Activated CD8-positive, alpha-beta memory T cell treated with anti-CD3 and anti-CD28 coated beads for 24 hours (primary cell): ENCODE data around the gene GOLGA6L10.
"Not testable (repeated sequence)": the region's sequence is repeated elsewhere in the genome, so short reads cannot be mapped to it uniquely, and the experiment has no call there.

Source experiments
- DNase-seq: peaks from one replicate; pipeline ENCODE4 v3.0.0-alpha.2; 2020

Gene GOLGA6L10, protein sequence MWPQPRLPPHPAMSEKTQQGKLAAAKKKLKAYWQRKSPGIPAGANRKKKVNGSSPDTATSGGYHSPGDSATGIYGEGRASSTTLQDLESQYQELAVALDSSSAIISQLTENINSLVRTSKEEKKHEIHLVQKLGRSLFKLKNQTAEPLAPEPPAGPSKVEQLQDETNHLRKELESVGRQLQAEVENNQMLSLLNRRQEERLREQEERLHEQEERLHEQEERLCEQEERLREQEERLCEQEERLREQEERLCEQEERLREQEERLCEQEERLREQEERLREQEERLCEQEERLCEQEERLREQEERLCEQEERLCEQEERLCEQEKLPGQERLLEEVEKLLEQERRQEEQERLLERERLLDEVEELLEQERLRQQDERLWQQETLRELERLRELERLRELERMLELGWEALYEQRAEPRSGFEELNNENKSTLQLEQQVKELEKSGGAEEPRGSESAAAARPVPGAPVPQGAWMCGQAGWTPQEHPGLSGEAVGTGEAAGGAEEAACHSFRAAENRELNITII

DNA sequence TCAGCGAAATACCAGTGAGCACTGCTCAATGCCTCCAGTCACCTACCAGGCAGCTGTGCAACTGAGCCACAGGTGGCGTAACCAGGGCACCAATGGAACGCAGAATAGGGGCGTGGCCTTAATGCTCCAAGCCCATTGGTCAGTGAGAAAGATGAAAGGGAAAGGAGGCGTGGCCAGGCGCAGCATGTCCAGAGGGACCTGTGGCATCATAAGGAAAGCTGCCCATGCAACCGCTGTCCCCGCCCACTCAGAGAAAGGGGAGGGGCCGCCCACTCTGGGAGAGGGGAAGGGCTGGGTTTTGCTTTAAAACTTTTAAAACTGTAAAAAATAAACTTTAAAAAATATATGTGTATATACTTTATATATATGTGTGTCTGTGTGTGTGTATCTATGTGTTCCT, at the start of gene GOLGA6L10:
TSS of gene GOLGA6L10 (minus strand) at position 101 of the 400 bp plus-strand sequence. CDS start at position 1, 100 bp downstream.
- not testable (repeated sequence) for DNase-seq

DNA sequence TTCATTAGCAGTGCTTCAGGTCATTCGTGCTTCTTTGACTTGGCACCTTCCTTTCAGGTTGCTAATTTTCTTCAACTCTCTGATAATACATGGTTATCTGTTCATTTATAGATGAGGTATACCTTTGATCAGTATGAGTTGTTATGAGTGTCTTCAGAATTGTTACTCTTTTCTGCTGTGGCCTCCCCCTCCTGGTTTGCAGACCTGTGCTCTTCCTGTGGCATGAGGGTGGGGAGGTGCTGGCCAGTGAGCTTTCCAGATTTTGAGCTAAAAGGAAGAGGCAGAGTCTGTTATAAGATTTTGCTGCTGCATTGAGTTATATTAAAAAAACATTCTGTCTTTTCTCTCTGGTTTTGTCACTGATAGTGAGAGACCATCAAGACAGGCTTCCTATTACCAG, 49.5 kb upstream of the GOLGA6L10 start:
- no peak for DNase-seq

- DNase-seq, result no peak
These were observed 48.5 kb upstream of the GOLGA6L10 start for GRCh38 chr15:82397817-82398216.

GRCh38 chr15:82395788-82396187, 46.5 kb upstream of the GOLGA6L10 start:
- DNase-seq, result not testable (repeated sequence)

- no peak for DNase-seq
These were observed 44.4 kb upstream of the GOLGA6L10 start for GRCh38 chr15:82393671-82394070.

DNA sequence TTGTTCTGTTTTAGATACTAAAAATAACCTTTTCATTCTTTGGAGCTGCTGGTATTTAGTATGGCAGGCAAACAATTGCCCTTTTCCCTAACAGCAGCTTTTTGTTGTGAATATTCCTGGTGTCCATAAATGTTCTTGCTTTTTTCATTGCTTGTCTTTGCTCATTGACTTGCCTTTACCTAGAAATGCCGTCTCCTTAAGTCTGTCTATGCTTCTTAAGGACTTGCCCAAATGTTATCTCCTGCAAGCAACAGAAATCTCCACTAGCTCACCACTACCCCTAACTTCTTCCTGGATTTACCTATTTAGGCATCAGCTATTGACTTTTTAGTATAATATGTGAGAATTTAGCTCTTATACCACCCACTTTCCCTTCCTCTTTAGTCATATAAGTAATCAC, 42.8 kb upstream of the GOLGA6L10 start:
- DNase-seq, result not testable (repeated sequence)

GRCh38 chr15:82390152-82390551, 40.9 kb upstream of the GOLGA6L10 start:
- DNase-seq, result not testable (repeated sequence)

GRCh38 chr15:82387209-82387608, 37.9 kb upstream of the GOLGA6L10 start:
- not testable (repeated sequence) for DNase-seq

DNA sequence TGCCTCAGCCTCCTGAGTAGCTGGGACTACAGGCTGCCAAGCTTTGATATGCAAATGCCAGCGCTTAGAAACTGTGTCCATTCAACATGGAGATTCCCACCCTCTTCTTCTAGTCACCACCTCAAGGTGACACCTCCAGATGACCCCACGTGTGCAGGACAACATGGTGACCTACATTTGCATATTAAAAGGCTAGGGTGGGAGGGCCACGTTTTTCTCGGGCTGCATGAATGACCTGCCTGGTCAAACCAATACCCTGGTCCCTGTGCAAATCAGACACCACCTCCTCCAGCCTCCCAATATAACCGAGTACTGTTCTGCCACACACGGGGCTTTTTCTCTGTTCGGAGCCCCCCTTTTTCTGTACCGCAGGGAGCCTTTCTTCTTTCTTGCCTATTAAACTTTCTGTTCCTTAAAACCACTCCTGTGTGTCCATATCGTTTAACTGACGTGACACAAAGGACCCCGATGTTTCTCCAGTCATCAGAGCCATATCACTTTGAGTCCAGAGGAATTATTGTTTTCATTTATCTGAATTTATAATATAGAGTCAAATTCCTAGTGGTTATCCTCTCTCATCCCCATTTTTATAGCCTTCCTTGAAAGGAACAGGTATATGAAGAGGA, 32.2 kb upstream of the GOLGA6L10 start:
- DNase-seq, result not testable (repeated sequence)

- DNase-seq, result not testable (repeated sequence)
These were observed 30.3 kb upstream of the GOLGA6L10 start for GRCh38 chr15:82379552-82379951.

DNA sequence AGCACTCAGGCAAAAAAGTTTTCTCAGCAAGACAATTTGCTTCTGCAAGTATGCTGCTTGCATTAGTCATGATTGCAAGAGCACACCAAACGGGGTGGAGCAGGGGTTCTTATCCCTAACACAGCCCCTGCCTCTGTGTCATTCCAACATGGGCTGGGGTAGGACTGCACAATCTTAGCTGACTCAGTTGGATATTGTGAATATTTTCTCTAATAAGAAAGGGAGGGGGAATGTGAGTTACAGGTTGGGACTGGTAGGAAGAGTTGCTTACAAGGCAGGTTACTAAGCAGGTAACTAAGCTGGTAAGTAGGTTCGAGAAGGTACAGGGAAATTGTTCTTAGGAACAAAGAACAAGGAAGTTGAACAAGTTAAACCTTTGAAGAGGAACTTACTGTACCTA, 24.4 kb upstream of the GOLGA6L10 start:
- DNase-seq, result not testable (repeated sequence)

DNA sequence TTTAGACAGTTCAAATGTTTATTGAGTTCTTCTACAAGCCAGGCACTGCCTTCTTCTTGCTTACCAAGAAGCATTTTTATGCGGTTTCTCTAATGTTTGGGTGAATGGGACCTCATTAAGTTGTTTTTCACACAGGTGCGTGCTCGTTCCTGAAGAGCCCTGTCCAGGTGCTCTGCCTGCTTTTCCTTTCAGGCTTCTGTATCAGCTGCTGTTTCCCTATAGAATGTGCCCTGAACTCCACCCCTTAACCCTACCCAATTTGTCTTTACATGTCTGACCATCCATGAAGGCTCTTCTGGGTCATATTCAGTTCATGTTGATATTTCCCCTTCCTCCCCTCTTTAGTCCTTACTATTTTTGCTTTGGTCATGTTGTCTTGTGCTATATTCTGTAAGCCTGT, 22.4 kb upstream of the GOLGA6L10 start:
- no peak for DNase-seq

GRCh38 chr15:82367790-82368189, 18.5 kb upstream of the GOLGA6L10 start:
- DNase-seq, result not testable (repeated sequence)

- peak; percentile 62 for DNase-seq
These were observed 16.5 kb upstream of the GOLGA6L10 start for GRCh38 chr15:82365692-82366323.

GRCh38 chr15:82364548-82364947, 15.3 kb upstream of the GOLGA6L10 start:
- DNase-seq, result not testable (repeated sequence)

- DNase-seq, result not testable (repeated sequence)
These were observed 13.5 kb upstream of the GOLGA6L10 start for GRCh38 chr15:82362790-82363189.

DNA sequence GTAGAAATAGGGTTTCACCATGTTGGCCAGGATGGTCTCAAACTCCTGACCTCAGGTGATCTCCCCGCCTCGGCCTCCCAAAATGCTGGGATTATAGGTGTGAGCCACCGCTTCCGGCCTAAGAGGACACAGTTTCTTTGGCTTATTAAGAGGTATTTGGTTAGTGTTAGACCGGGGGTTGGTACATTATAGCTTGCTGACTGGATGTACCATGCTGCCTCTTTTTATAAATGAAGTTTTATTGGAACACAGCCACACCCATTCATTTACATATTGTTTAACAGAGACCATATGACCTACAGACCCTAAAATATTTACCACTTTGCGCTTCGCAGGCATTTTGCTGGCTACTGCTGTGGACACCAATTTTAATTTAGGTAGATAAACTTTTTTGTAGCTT, 11.3 kb upstream of the GOLGA6L10 start:
- not testable (repeated sequence) for DNase-seq

DNA sequence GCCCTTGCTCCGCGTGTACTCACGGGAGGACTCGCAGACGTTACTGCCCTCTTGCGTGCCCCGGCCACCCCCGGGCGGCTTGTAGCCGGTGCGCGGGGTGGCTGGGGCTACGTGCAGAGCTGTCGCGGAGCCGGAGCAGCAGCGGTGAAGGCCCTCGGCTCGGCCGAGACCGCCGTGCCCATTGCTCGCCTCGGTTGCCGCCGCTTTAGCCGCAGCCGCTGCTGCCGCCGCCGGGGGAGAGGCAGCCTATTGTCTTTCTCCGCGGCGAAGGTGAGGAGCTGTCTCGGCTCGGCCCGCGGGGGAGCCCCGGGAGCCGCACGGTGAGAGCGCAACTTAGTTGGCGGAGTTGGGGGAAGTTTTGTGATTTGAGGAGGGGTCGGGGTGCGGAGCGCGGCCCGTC, 5.8 kb upstream of the GOLGA6L10 start:
- DNase-seq, result not testable (repeated sequence)

DNA sequence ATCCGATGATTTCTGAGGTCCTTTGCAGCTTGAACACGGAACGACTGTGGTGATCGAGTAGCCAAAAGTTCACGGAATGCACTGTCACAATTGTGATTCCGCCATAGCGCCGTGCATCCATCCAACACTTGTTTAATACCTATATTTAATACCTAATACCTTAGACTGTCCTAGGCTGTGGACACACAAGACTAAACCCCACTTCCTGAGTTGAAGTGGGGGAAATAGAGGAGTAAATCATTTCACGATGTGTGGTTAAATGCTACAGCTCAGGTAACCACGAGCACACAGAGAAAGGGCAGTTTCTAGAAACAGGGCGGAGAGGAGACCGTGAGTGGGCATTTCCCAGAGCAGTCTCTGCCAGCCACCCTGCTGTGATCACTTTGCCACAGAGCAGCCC, 5.3 kb upstream of the GOLGA6L10 start:
- not testable (repeated sequence) for DNase-seq

- not testable (repeated sequence) for DNase-seq
These were observed 1.6 kb downstream of the GOLGA6L10 start for GRCh38 chr15:82347645-82348044.

- DNase-seq, result not testable (repeated sequence)
These were observed 4.1 kb downstream of the GOLGA6L10 start for GRCh38 chr15:82345176-82345575.

GRCh38 chr15:82344421-82344820, 4.9 kb downstream of the GOLGA6L10 start:
- not testable (repeated sequence) for DNase-seq

GRCh38 chr15:82343851-82344250, 5.4 kb downstream of the GOLGA6L10 start:
- DNase-seq, result not testable (repeated sequence)
